ENCODE results near the gene SYT5.

Gene SYT5

GRCh38 chr19:55229145-55229788 lies 49.2 kb upstream of the SYT5 start (continued):
- no peak for TF ChIP-seq PATZ1 (CRISPR knock-in tag; IDR thresholded peaks at IDR 0.05; ENCODE audit: borderline replicate concordance)
- TF ChIP-seq ZFP30 (CRISPR knock-in tag; IDR thresholded peaks at IDR 0.05), result no peak
- no peak for TF ChIP-seq ZNF565 (CRISPR knock-in tag; conservative IDR thresholded peaks at IDR 0.05; ENCODE audit: low read depth)

GRCh38 chr19:55228403-55229031 lies 48.4 kb upstream of the SYT5 start, which contains the start of gene TMEM86B:
Gene TMEM86B, minus strand, starts transcription at chr19:55228763. Its CDS starts 22 bp downstream, at chr19:55228741.
- no peak for TF ChIP-seq ESRRG (CRISPR knock-in tag; IDR thresholded peaks at IDR 0.05)
- no peak for TF ChIP-seq OSR1 (CRISPR knock-in tag; IDR thresholded peaks at IDR 0.05)
- no peak for TF ChIP-seq TSHZ2 (CRISPR knock-in tag; IDR thresholded peaks at IDR 0.05)
- TF ChIP-seq BACH2 (CRISPR knock-in tag; IDR thresholded peaks at IDR 0.05; ENCODE audit: borderline replicate concordance), result no peak
- TF ChIP-seq ZNF8 (CRISPR knock-in tag; IDR thresholded peaks at IDR 0.05), result no peak
- peak; percentile 3; the same call in 1 of the 3 replicates for ATAC-seq

GRCh38 chr19:55228015-55228391 lies 47.9 kb upstream of the SYT5 start:
- peak; percentile 40 for ATAC-seq
- peak; percentile 56; the same call in 1 of the 2 replicates for TF ChIP-seq TSHZ2 (CRISPR knock-in tag; IDR thresholded peaks at IDR 0.05)
- TF ChIP-seq TCF4 (CRISPR knock-in tag; IDR thresholded peaks at IDR 0.05; ENCODE audit: borderline replicate concordance), result peak; percentile 63; the same call in 1 of the 2 replicates
- no peak for TF ChIP-seq ZFP3 (CRISPR knock-in tag; IDR thresholded peaks at IDR 0.05)

GRCh38 chr19:55227241-55228014 lies 47.3 kb upstream of the SYT5 start:
- peak; percentile 13 for ATAC-seq
- TF ChIP-seq BACH2 (CRISPR knock-in tag; IDR thresholded peaks at IDR 0.05; ENCODE audit: borderline replicate concordance) (no peak), ZC3H10 (CRISPR knock-in tag; IDR thresholded peaks at IDR 0.05) (no peak), POU6F1 (CRISPR knock-in tag; IDR thresholded peaks at IDR 0.05; ENCODE audit: borderline replicate concordance, low read depth) (no peak), ZNF565 (CRISPR knock-in tag; conservative IDR thresholded peaks at IDR 0.05; ENCODE audit: low read depth) (no peak), CREB5 (CRISPR knock-in tag; IDR thresholded peaks at IDR 0.05; ENCODE audit: low read depth) (no peak), TOX (CRISPR knock-in tag; IDR thresholded peaks at IDR 0.05; ENCODE audit: borderline replicate concordance) (no peak), CSRNP3 (CRISPR knock-in tag; IDR thresholded peaks at IDR 0.05) (no peak), ZNF8 (CRISPR knock-in tag; IDR thresholded peaks at IDR 0.05) (no peak), TCF4 (CRISPR knock-in tag; IDR thresholded peaks at IDR 0.05; ENCODE audit: borderline replicate concordance) (no peak), ARNTL (CRISPR knock-in tag; IDR thresholded peaks at IDR 0.05; ENCODE audit: borderline replicate concordance, low read depth) (no peak), CSDC2 (CRISPR knock-in tag; IDR thresholded peaks at IDR 0.05) (no peak), OSR1 (CRISPR knock-in tag; IDR thresholded peaks at IDR 0.05) (no peak), PPARA (CRISPR knock-in tag; IDR thresholded peaks at IDR 0.05; ENCODE audit: borderline replicate concordance) (no peak)
